Fibroblast of villous mesenchyme (primary cell): ENCODE data around the gene PDHX. TPM values are rescaled to one million over a fixed set of nuclear protein-coding genes. Genes with fewer than 3 reads are reported as not detected.

ENCODE experiments used
- DNase-seq: peaks from one replicate; pipeline ENCODE4 v3.0.0-alpha.2; 2010; ENCODE audit warnings: low read depth
- H3K4me3 ChIP-seq: 2 replicates; pipeline ENCODE4 v1.5.1; 2011; ENCODE audit warnings: low read depth, mild to moderate bottlenecking, low read length
- total RNA-seq: library from RNA; depleted of rRNA; stranded (reverse); fragments of >200 nt; gene quantifications from 2 replicates; pipeline ENCODE4 v1.2.3, GENCODE V29; 2012
- TF ChIP-seq, protein P1 (sequence below): IDR thresholded peaks from 2 replicates; pipeline ENCODE4 v1.5.1; 2012; ENCODE audit warnings: low read depth, mild to moderate bottlenecking, low read length; ENCODE audit not compliant: insufficient read depth

Gene PDHX
- total RNA-seq, 1 donor: 66.9 TPM

DNA sequence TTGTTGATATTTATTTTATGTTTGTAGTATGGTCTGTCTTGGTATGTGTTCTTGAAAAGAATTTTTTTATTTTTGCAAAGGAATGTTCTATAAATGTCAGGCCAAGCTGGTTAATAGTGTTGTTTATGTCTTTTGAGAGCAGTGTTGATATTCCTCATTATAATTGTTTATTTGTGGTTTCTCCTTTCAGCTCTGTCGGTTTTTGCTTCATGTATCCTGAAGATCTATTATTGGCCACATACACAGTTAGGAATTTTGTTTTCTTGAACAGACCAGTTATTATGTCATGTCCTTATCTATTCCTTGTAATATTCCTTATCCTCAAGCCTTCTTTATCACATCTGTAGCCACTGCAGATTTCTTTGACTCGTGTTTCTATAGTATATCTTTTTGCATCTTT is 56.5 kb downstream of the PDHX start:
- peak; percentile 97 for DNase-seq
- TF ChIP-seq, protein P1, sequence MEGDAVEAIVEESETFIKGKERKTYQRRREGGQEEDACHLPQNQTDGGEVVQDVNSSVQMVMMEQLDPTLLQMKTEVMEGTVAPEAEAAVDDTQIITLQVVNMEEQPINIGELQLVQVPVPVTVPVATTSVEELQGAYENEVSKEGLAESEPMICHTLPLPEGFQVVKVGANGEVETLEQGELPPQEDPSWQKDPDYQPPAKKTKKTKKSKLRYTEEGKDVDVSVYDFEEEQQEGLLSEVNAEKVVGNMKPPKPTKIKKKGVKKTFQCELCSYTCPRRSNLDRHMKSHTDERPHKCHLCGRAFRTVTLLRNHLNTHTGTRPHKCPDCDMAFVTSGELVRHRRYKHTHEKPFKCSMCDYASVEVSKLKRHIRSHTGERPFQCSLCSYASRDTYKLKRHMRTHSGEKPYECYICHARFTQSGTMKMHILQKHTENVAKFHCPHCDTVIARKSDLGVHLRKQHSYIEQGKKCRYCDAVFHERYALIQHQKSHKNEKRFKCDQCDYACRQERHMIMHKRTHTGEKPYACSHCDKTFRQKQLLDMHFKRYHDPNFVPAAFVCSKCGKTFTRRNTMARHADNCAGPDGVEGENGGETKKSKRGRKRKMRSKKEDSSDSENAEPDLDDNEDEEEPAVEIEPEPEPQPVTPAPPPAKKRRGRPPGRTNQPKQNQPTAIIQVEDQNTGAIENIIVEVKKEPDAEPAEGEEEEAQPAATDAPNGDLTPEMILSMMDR: no peak
- no peak overlapping the region for H3K4me3 ChIP-seq

DNA sequence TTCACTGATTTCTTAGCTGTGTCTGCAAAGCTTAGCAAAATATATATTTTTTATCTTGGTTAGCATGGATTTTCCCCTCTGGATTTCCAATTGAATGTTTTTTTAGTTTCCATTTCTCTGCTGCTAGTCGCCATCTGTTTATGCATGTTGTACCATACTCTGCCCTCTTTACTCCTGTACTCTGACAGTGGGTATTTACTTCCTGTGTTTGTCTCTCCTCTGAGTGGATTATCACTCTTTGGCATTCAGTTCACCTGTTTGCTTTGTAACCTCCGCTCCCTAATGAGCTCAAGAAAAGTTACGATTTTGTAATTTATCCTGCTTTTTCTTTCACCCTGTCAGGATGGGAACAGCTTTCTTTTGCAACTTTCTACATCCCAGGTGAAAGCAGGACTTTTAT is 59.1 kb downstream of the PDHX start:
- no peak for DNase-seq
- TF ChIP-seq, protein P1: no peak
- no peak overlapping the region for H3K4me3 ChIP-seq

GRCh38 chr11:34976496-34977088 is 60.2 kb downstream of the PDHX start:
- no peak for DNase-seq
- TF ChIP-seq, protein P1: no peak

DNA sequence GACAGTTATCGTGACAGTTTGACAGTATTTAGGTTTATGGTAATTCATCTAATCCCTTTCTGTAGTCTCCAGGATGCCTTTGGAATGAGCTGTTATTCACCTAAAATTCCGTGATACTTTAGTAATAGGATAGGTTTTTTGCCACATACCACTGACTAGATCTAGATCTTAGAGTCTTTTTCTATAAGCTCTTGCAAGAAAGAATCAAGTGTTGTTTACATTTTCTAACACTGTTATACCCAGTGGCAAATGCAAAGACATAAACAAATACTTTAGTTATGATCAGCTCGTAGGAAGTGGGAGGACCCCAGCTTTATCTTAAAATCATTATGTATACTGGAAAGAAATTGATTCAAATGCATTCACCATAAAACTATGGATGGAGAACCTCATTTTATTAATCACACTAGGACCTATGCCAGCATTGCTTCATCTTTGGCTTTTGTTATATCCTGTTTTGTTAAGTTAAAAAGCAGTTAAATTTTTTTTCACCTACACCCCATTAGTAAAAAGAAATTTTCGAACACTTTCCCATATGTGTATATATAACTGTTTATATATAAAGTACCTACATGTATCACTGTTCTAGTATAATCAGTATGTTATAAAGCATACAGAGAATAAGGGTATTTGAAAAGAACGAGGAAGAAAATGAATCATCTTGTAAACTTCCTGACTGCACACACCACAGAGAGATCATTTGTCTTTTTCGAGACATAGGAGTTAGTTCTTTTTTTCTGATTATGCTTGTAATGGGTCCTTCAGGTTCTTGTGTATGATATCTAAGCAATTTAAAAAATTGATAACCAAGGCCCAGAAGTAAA is 60.9 kb downstream of the PDHX start:
- peak overlapping the region; percentile 4 for H3K4me3 ChIP-seq
- peak; percentile 95 for DNase-seq
- TF ChIP-seq, protein P1: no peak

More at GRCh38 chr11:34976496-34977088, 60.2 kb downstream of the PDHX start:
- no peak overlapping the region for H3K4me3 ChIP-seq

DNA sequence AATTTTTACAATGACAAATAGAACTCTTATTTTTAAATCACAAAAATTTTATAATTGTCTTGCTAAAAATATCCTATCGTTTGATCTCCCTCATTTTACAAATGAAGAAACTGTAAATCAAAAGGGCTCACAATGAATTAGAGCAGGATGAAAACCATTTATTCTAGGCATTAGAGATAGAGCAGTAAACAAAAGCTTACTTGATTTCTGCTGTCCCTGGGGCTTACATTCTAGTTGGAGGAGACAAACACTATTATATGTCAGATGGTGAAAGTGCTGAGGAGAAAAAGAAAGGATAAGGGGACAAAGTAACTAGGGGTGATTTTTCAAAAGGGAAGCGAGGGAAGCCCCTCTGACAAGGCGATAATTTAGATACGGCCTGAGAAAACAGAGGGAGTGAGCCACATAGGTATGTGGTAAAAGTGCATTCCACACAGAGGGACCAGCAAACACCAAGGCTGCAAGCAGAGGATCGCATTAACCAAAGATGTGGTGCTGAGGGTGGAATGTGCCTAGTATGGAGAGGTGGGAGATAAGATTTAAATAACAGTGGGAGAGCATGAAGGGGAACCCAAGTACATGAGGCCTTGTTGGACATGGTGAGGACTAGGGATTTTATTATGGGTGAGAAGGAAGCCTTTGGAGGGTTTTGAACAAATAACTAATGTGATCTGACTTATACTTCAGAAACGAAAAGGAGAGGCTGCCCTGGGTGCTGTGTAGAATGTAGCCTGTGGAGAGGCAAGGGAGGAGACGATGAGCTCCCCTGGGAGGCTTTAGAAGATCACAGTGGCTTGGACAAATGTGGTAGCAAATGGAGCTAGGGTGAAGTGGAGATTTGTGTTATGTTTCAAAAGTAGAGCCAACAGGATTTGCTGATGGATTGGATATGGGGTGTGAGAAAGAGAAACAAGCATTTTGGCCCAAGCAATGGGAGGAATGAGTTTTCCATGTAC is 62.1 kb downstream of the PDHX start:
- TF ChIP-seq, protein P1: no peak
- no peak overlapping the region for H3K4me3 ChIP-seq
- DNase-seq: no peak

DNA sequence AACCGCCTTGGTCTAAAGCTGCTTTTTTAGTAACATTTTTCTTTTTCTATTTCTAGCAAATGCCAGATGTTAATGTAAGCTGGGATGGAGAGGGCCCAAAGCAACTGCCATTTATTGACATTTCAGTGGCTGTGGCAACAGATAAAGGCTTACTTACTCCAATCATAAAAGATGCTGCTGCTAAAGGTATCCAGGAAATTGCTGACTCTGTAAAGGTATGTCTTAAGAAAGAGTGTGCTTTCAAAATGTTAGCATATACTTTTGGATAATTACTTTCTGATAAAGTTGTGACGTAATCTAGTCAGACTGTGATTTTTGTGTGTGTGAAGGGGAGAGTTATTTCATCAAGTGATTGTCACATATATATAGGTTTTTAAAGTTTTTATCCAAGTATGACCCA is 68.1 kb downstream of the PDHX start:
- TF ChIP-seq, protein P1: no peak
- DNase-seq: no peak
- H3K4me3 ChIP-seq: no peak overlapping the region
